OCI-LY7 (cell line): Measurements from ENCODE around the gene GLS. TPM values are rescaled to one million over a fixed set of nuclear protein-coding genes. Genes with fewer than 3 reads are reported as not detected.
"Not testable (repeated sequence)": the region's sequence is repeated elsewhere in the genome, so short reads cannot be mapped to it uniquely, and the experiment has no call there.

Source experiments
- BruUV-seq: library from RNA; stranded (reverse); fragments of 400-500 nt; replicated peaks from 2 replicates; lab custom pipeline; 2021; lab: Mats Ljungman, UMichigan
- CTCF ChIA-PET: fragments of 300-600 bp; sonication (Branson Sonifier 250); formaldehyde crosslinking; loops from one replicate; lab custom pipeline; 2022; ENCODE audit warnings: antibody characterized with exemption; ENCODE audit not compliant: unreplicated experiment; lab: Charles Lee
- POLR2A ChIA-PET: fragments of 300-600 bp; sonication (Branson Sonifier 250); formaldehyde crosslinking; loops from one replicate; lab custom pipeline; 2022; ENCODE audit warnings: antibody characterized with exemption; lab: Charles Lee
- DNase-seq: peaks from one replicate; pipeline ENCODE4 v3.0.0-alpha.2; 2015; ENCODE audit warnings: low spot score
- H2AFZ ChIP-seq: fragments of 200-600 bp; sonication (generic), shearing (Covaris generic); 2 replicates; pipeline ENCODE4 v1.6.1; 2014; ENCODE audit warnings: mild to moderate bottlenecking, antibody characterized with exemption, low read length, moderate library complexity
- H3K27ac ChIP-seq: fragments of 200-600 bp; sonication (generic); 2 replicates; pipeline ENCODE4 v1.5.1; 2014; ENCODE audit warnings: mixed run types, low read depth, mild to moderate bottlenecking, moderate library complexity, low read length, inconsistent platforms; ENCODE audit not compliant: poor library complexity, severe bottlenecking
- H3K36me3 ChIP-seq: fragments of 200-600 bp; sonication (generic); 2 replicates; pipeline ENCODE4 v1.6.1; 2014; ENCODE audit warnings: mild to moderate bottlenecking, antibody characterized with exemption, low read length, moderate library complexity, mixed read lengths; ENCODE audit not compliant: insufficient read depth
- H3K4me1 ChIP-seq: fragments of 200-600 bp; sonication (generic); 2 replicates; pipeline ENCODE4 v1.5.1; 2014; ENCODE audit warnings: mild to moderate bottlenecking, low read length; ENCODE audit not compliant: insufficient read depth, poor library complexity, severe bottlenecking
- H3K4me2 ChIP-seq: fragments of 200-600 bp; sonication (generic); 2 replicates; pipeline ENCODE4 v1.6.1; 2014; ENCODE audit warnings: mild to moderate bottlenecking, low read length
- H3K4me3 ChIP-seq: fragments of 200-600 bp; sonication (generic); 2 replicates; pipeline ENCODE4 v1.5.1; 2014; ENCODE audit warnings: mild to moderate bottlenecking, low read depth, low read length; ENCODE audit not compliant: poor library complexity, severe bottlenecking
- H3K79me2 ChIP-seq: fragments of 200-600 bp; sonication (generic); 2 replicates; pipeline ENCODE4 v1.6.1; 2016; ENCODE audit warnings: low read depth, mild to moderate bottlenecking, low read length, moderate library complexity, mixed read lengths; ENCODE audit not compliant: insufficient read depth
- H3K9me2 ChIP-seq: fragments of 200-600 bp; sonication (generic); 2 replicates; pipeline ENCODE4 v1.6.1; 2016; ENCODE audit warnings: mild to moderate bottlenecking, low read length, mixed read lengths; ENCODE audit not compliant: insufficient read depth
- H3K9me3 ChIP-seq: fragments of 200-600 bp; sonication (generic); 2 replicates; pipeline ENCODE4 v1.6.1; 2014; ENCODE audit warnings: mild to moderate bottlenecking, mixed run types, low read length, mixed read lengths
- H4K20me1 ChIP-seq: fragments of 200-600 bp; sonication (generic); 2 replicates; pipeline ENCODE4 v1.6.1; 2014; ENCODE audit warnings: mild to moderate bottlenecking, antibody characterized with exemption, low read length, moderate library complexity, mixed read lengths; ENCODE audit not compliant: insufficient read depth
- CTCF ChIP-seq: fragments of 200-600 bp; sonication (generic); conservative IDR thresholded peaks from 2 replicates; pipeline ENCODE4 v1.5.1; 2014; ENCODE audit warnings: mild to moderate bottlenecking, antibody characterized with exemption, low read length, moderate library complexity, mixed read lengths
- EZH2phosphoT487 ChIP-seq: fragments of 200-600 bp; sonication (generic); IDR thresholded peaks from 2 replicates; pipeline ENCODE4 v1.6.1; 2018; ENCODE audit warnings: low read depth, borderline replicate concordance, mild to moderate bottlenecking, mixed run types, antibody characterized with exemption, low read length, moderate library complexity, mixed read lengths
- intact Hi-C: fragments of 100-400 bp; cut with micrococcal nuclease; formaldehyde crosslinking; loops from one replicate; pipeline ENCODE4 v1.10.0; 2022; ENCODE audit not compliant: unreplicated experiment
- total RNA-seq, 2 experiments: library from RNA; depleted of rRNA in 1 of 2; stranded (reverse); fragments of >200 nt in 1 of 2; shearing (Covaris generic) in 1 of 2; gene quantifications; 2 replicates each; pipeline ENCODE4 v1.2.3, GENCODE V29; 2014 to 2022

GLS gene
- total RNA-seq, 2 experiments from 2014 or later: 102 to 103 TPM

GRCh38 chr2:190846746-190847145, 33.9 kb upstream of the GLS start:
- ChIA-PET POLR2A (no interaction called here), CTCF (no interaction called here)
- no peaks in the 10 kb centered on the region for H4K20me1 ChIP-seq
- no peak overlapping the region for H3K27ac ChIP-seq
- no peaks in the 10 kb centered on the region for H3K9me3 ChIP-seq
- no peak for DNase-seq
- H3K4me2 ChIP-seq: no peak overlapping the region
- TF ChIP-seq EZH2phosphoT487 (no peak), CTCF (no peak)
- H3K4me3 ChIP-seq: no peak overlapping the region
- no peak overlapping the region for H2AFZ ChIP-seq
- intact Hi-C loops: no loop called here
- no peaks in the 10 kb centered on the region for H3K9me2 ChIP-seq
- no peaks in the 10 kb centered on the region for H3K36me3 ChIP-seq
- H3K4me1 ChIP-seq: no peaks in the 10 kb centered on the region
- BruUV-seq: no TSS peak
- no peaks in the 10 kb centered on the region for H3K79me2 ChIP-seq

GRCh38 chr2:190847504-190848081, 33.0 kb upstream of the GLS start:
- Histone ChIP-seq H2AFZ (no peak overlapping the region), H3K4me2 (no peak overlapping the region), H3K4me3 (no peak overlapping the region), H3K4me1 (no peaks in the 10 kb centered on the region), H3K36me3 (no peaks in the 10 kb centered on the region), H3K9me2 (no peaks in the 10 kb centered on the region), H4K20me1 (no peaks in the 10 kb centered on the region), H3K27ac (no peak overlapping the region), H3K79me2 (no peaks in the 10 kb centered on the region), H3K9me3 (no peaks in the 10 kb centered on the region)
- no TSS peak for BruUV-seq
- CTCF ChIA-PET: no interaction called here
- DNase-seq: no peak
- TF ChIP-seq CTCF (no peak), EZH2phosphoT487 (no peak)
- intact Hi-C loops: no loop called here
- POLR2A ChIA-PET: interaction anchor here (0.5 to 0.7 kb wide), 2 partner anchors 9 to 697 kb away, joined by 3 to 4 read pairs; no protein-coding TSS in a partner anchor

DNA sequence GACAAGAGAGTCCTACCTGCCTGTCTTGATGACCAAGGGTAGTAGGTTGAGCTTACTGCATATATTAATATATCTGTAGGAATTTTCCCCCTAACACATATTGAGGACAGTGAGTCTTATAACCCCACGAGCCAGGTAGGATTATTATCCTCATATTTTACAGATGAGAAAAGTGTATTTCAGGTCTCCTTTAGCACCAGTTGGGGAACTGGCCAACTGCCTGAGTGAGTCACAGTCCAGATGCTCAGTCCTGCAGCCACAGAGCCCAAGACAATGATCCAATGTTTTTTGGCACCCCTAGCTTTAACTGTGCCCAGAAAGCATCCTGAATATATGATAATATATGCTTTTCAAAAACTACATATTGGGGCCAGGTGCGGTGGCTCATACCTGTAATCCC, 30.8 kb upstream of the GLS start:
- intact Hi-C loops: loop anchor here (2.0 to 10.0 kb wide), 2 partner anchors 181 to 305 kb away; partner anchors contain the start of gene STAT4
- ChIA-PET CTCF (no interaction called here), POLR2A (interaction anchor here (1.1 kb wide), 1 partner anchor 40 kb away, joined by 3 read pairs; no protein-coding TSS in a partner anchor)
- Histone ChIP-seq H3K79me2 (no peaks in the 10 kb centered on the region), H3K27ac (no peak overlapping the region), H4K20me1 (no peaks in the 10 kb centered on the region), H3K9me2 (no peaks in the 10 kb centered on the region), H3K4me2 (no peak overlapping the region), H2AFZ (no peak overlapping the region), H3K4me1 (no peaks in the 10 kb centered on the region), H3K9me3 (no peaks in the 10 kb centered on the region), H3K4me3 (no peak overlapping the region), H3K36me3 (no peaks in the 10 kb centered on the region)
- no peak for TF ChIP-seq EZH2phosphoT487
- no peak for TF ChIP-seq CTCF
- no TSS peak for BruUV-seq
- DNase-seq: no peak

DNA sequence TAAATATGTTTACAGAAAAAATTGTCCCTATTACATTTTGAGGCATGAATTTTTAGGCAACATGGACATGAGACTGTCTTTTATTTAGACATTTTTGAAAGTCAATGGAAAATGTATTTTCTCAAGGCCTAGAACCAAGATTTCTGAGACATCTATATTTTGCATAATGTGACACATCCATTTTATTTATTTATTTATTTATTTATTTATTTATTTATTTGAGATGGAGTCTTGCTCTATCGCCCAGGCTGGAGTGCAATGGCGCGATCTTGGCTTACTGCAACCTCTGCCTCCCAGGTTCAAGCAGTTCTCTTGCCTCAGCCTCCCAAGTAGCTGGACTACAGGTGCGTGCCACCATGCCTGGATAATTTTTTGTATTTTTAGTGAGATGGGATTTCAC, 27.6 kb upstream of the GLS start:
- intact Hi-C loops: loop anchor here (10.0 kb wide), 1 partner anchor 302 kb away; the partner anchor contains the start of gene STAT4
- H2AFZ ChIP-seq, H3K79me2 ChIP-seq, BruUV-seq, H3K4me1 ChIP-seq, H4K20me1 ChIP-seq, H3K9me3 ChIP-seq, POLR2A ChIA-PET, H3K27ac ChIP-seq, H3K4me3 ChIP-seq, H3K4me2 ChIP-seq, H3K36me3 ChIP-seq, CTCF ChIA-PET, H3K9me2 ChIP-seq, DNase-seq: not testable (repeated sequence)
